Kidney epithelial cell (primary cell): ENCODE results near the gene STK32A. TPM values are rescaled to one million over a fixed set of nuclear protein-coding genes. Genes with fewer than 3 reads are reported as not detected.

Experiments used
- DNase-seq: peaks from one replicate; pipeline ENCODE4 v3.0.0-alpha.2; 2010; ENCODE audit warnings: low read depth
- H3K27me3 ChIP-seq: 2 replicates; pipeline ENCODE4 v1.6.0; 2011; ENCODE audit warnings: low read length; ENCODE audit not compliant: control insufficient read depth, insufficient read depth
- H3K36me3 ChIP-seq: 2 replicates; pipeline ENCODE4 v1.5.1; 2011; ENCODE audit warnings: low read length; ENCODE audit not compliant: control insufficient read depth, insufficient read depth
- H3K4me3 ChIP-seq: 2 replicates; pipeline ENCODE4 v1.5.1; 2011; ENCODE audit warnings: low read depth, mild to moderate bottlenecking, control low read depth, low read length
- CTCF ChIP-seq: IDR thresholded peaks from 2 replicates; pipeline ENCODE4 v1.5.1; 2011; ENCODE audit warnings: mild to moderate bottlenecking, moderate library complexity, low read length, control low read depth, inconsistent platforms; ENCODE audit not compliant: insufficient read depth, poor library complexity, severe bottlenecking
- total RNA-seq: library from RNA; depleted of rRNA; stranded (reverse); fragments of >200 nt; gene quantifications from 2 replicates; pipeline ENCODE4 v1.2.3, GENCODE V29; 2015

STK32A gene
- total RNA-seq, 1 donor from 2014 or later, result 3.7 TPM

- no peak for DNase-seq
- Histone ChIP-seq H3K36me3 (no peaks in the 10 kb centered on the region), H3K4me3 (no peak overlapping the region), H3K27me3 (no peaks in the 10 kb centered on the region)
- TF ChIP-seq CTCF, result no peak
These were observed 192.0 kb downstream of the STK32A start for GRCh38 chr5:147426640-147427327.

- no peak overlapping the region for H3K4me3 ChIP-seq
- no peak for DNase-seq
- H3K36me3 ChIP-seq, result no peaks in the 10 kb centered on the region
- TF ChIP-seq CTCF, result no peak
- H3K27me3 ChIP-seq, result no peaks in the 10 kb centered on the region
These were observed 192.9 kb downstream of the STK32A start for GRCh38 chr5:147427521-147428401.

- Histone ChIP-seq H3K27me3 (no peaks in the 10 kb centered on the region), H3K4me3 (no peak overlapping the region), H3K36me3 (no peaks in the 10 kb centered on the region)
- DNase-seq, result no peak
- no peak for TF ChIP-seq CTCF
These were observed 195.8 kb downstream of the STK32A start for GRCh38 chr5:147430628-147431027.

GRCh38 chr5:147431586-147431985 lies 196.8 kb downstream of the STK32A start:
- Histone ChIP-seq H3K27me3 (no peaks in the 10 kb centered on the region), H3K36me3 (no peaks in the 10 kb centered on the region), H3K4me3 (no peak overlapping the region)
- TF ChIP-seq CTCF, result no peak
- DNase-seq, result no peak

- no peak overlapping the region for H3K4me3 ChIP-seq
- no peak for DNase-seq
- H3K27me3 ChIP-seq, result no peaks in the 10 kb centered on the region
- H3K36me3 ChIP-seq, result no peaks in the 10 kb centered on the region
- TF ChIP-seq CTCF, result no peak
These were observed 197.5 kb downstream of the STK32A start for GRCh38 chr5:147432323-147432722.

- no peak for DNase-seq
- no peak for TF ChIP-seq CTCF
- Histone ChIP-seq H3K4me3 (no peak overlapping the region), H3K36me3 (no peaks in the 10 kb centered on the region), H3K27me3 (no peaks in the 10 kb centered on the region)
These were observed 199.2 kb downstream of the STK32A start for GRCh38 chr5:147434049-147434448.
